Coronary artery (tissue), 2 donors: Measurements from ENCODE around the gene ANKRD34B.
"Not testable (repeated sequence)": the region's sequence is repeated elsewhere in the genome, so short reads cannot be mapped to it uniquely, and the experiment has no call there.

Source experiments
- DNase-seq: peaks from one replicate; pipeline ENCODE4 v3.0.0-alpha.2; 2017; ENCODE audit warnings: low spot score
- H3K27ac ChIP-seq, 2 donors: fragments of 200-600 bp; sonication (generic); one replicate each; pipeline ENCODE4 v1.5.1; 2016 to 2019
- H3K4me3 ChIP-seq: fragments of 200-600 bp; sonication (generic); 2 replicates; pipeline ENCODE4 v1.5.1; 2016; ENCODE audit warnings: mild to moderate bottlenecking, moderate library complexity
- TF ChIP-seq, protein P1 (sequence below): fragments of 200-600 bp; sonication (generic); IDR thresholded peaks from one replicate; pipeline ENCODE4 v1.5.1; 2019; ENCODE audit warnings: antibody characterized with exemption

The ANKRD34B gene

DNA sequence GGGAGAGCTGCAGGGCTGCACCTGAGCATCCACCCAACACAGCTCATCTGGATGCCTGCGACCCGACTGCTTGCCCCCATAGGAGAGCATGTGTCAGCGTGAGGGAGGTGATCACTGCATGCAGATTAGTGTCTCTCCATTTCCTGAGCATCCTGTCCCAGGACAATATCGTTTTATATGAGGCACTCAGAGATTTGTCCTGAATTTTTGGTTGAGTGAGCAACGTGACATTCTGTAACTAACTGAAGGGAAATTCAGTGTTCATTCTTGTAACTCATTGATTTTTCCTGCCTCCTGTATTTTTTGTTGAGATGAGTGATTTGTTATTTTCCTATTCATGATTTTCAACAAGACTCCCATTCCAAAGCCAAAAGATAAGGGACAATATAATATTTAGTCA, 20.7 kb upstream of the ANKRD34B start:
- no peak overlapping the region for H3K27ac ChIP-seq
- TF ChIP-seq, protein P1, sequence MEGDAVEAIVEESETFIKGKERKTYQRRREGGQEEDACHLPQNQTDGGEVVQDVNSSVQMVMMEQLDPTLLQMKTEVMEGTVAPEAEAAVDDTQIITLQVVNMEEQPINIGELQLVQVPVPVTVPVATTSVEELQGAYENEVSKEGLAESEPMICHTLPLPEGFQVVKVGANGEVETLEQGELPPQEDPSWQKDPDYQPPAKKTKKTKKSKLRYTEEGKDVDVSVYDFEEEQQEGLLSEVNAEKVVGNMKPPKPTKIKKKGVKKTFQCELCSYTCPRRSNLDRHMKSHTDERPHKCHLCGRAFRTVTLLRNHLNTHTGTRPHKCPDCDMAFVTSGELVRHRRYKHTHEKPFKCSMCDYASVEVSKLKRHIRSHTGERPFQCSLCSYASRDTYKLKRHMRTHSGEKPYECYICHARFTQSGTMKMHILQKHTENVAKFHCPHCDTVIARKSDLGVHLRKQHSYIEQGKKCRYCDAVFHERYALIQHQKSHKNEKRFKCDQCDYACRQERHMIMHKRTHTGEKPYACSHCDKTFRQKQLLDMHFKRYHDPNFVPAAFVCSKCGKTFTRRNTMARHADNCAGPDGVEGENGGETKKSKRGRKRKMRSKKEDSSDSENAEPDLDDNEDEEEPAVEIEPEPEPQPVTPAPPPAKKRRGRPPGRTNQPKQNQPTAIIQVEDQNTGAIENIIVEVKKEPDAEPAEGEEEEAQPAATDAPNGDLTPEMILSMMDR, result no peak
- no peak for DNase-seq
- H3K4me3 ChIP-seq, result no peak overlapping the region

DNA sequence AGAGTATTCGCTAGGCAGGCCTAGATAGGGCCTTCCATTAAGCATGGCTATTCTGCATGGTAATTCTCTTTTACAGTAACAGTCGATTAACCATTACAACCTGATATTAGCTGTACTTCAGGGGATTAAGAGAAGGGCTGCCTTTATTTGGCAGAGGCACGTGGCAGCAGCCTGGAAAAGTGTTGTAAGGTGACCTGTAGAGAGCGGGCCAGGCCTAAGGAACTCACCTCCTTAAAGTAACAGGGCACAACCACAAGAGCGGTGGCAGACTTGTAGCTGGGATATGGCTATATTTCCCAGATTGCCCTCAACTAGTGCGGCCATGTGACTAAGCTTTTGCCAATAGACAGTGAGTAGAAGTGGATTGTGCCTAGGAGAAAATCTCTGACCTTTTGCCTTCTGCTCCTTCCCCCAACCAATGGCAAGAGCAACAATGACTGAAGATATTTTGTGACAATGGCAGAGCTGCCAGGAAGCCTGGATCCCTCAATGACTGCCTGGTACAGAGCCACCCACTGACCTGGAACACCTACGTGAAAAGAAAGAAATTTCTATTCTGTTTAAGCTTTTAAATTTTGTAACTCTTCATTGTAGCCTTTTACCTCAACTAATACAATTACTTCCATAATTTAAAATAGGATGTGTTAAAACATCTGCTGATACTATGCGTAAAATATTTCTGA, 18.9 kb upstream of the ANKRD34B start:
- Histone ChIP-seq H3K27ac (no peak overlapping the region), H3K4me3 (no peak overlapping the region)
- TF ChIP-seq, protein P1, result no peak
- no peak for DNase-seq

DNA sequence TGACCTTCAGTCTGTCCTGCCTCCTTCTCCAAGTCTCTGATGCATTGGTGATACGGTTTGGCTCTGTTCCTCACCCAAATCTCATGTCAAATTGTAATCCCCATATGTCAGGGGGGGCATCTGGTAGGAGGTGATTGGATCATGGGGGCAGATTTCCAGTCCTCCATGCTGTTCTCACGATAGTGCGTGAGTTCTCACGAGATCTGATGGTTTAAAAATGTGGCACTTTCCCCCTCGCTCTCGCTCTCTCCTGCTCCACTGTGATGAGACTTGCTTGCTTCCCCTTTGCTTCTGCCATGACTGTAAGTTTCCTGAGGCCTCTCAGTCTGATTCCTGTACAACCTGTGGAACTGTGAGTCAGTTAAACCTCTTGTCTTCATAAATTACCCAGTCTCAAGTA, 14.7 kb upstream of the ANKRD34B start:
- TF ChIP-seq, protein P1, result no peak
- no peak for DNase-seq
- no peak overlapping the region for H3K4me3 ChIP-seq
- no peak overlapping the region for H3K27ac ChIP-seq

DNA sequence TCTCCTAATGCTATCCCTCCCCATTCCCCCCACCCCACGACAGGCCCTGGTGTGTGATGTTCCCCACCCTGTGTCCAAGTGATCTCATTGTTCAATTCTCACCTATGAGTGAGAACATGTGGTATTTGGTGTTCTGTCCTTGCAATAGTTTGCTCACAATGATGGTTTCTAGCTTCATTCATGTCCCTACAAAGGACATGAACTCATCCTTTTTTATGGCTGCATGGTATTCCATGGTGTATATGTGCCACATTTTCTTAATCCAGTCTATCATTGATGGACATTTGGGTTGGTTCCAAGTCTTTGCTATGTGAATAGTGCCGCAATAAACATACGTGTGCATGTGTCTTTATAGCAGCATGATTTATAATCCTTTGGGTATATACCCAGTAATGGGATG, 10.2 kb upstream of the ANKRD34B start:
- not testable (repeated sequence) for DNase-seq, H3K27ac ChIP-seq, H3K4me3 ChIP-seq

DNA sequence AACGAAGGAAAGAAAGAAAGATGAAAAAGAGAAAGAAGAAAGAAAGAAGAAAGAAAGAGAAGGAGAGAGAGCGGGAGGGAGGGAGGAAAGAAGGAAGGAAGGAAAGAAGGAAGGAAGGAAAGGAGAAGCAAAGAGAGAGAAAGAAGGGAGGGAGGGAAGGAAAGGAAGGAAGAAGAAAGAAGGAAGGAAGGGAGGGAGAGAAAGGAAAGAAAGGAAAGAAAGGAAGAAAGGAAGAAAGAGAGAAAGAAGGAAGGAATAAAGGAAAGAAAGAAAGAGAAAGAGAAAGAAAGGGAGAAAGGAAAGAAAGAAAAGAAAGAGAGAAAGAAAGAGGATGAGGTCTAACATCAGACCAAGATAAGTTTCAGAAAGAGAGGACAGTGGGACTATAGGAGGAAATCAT, 9.0 kb upstream of the ANKRD34B start:
- TF ChIP-seq, protein P1, result no peak
- Histone ChIP-seq H3K27ac (no peak overlapping the region), H3K4me3 (no peak overlapping the region)
- DNase-seq, result no peak

DNA sequence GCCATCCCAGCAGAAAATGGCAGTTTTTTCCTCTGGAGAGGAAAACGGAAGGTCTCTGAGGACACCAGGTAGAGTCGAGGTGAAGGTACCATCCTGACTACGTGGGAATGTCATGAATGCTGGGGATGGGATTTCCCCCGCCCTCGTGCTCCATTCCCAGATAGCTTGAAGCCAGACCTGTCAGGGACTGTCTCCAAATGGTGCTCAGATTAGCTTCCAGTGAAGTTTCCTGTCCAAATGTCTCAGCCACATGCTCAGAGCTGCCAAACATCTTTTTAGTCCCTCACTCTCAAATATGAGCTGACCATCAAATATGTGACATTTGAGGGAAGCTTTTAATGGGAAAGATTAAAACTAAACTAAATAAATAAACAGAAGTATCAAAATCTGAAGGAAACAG, 7.6 kb upstream of the ANKRD34B start:
- no peak for DNase-seq
- no peak overlapping the region for H3K27ac ChIP-seq
- TF ChIP-seq, protein P1, result no peak
- H3K4me3 ChIP-seq, result no peak overlapping the region

DNA sequence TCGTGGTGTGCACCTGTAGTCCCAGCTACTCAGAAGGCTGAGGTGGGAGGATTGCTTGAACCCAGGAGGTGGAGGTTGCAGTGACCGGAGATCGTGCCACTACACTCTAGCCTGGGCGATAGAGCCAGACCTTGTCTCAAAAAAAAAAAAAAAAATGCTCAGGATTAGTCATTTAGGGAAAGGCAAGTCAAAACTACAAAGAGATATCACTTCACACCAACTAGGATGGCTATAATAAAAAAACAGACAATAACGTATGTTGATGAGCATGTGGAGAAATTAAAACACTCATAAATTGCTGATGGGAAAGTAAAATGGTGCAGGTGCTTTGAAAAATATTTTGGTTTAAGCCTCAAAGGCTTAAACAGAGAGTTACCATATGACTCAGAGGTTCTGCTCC, 6.3 kb upstream of the ANKRD34B start:
- DNase-seq, result no peak
- TF ChIP-seq, protein P1, result no peak
- no peak overlapping the region for H3K27ac ChIP-seq
- H3K4me3 ChIP-seq, result no peak overlapping the region
